Endothelial cell of umbilical vein (primary cell): ENCODE results near the gene VBP1. TPM values are rescaled to one million over a fixed set of nuclear protein-coding genes. Genes with fewer than 3 reads are reported as not detected.

Experiments used
- BruUV-seq: library from RNA; stranded (reverse); fragments of 400-500 nt; replicated peaks from 2 replicates; lab custom pipeline; 2021; lab: Mats Ljungman, UMichigan
- CTCF ChIA-PET: fragments of 300-600, 350-600 bp; sonication (Branson Sonifier 250); formaldehyde crosslinking; loops from one replicate; lab custom pipeline; 2021; ENCODE audit warnings: antibody characterized with exemption, inconsistent platforms; lab: Charles Lee
- POLR2A ChIA-PET: fragments of 300-600, 350-600 bp; sonication (Branson Sonifier 250); formaldehyde crosslinking; loops from one replicate; lab custom pipeline; 2021; ENCODE audit warnings: antibody characterized with exemption, inconsistent platforms; lab: Charles Lee
- DNase-seq: peaks from one replicate; pipeline ENCODE4 v3.0.0-alpha.2; 2011; ENCODE audit warnings: low read depth, low spot score
- FAIRE-seq: peaks from 2 replicates; lab custom pipeline; 2011; peaks lifted over from hg19 to GRCh38; lab: Jason Lieb, UNC
- H2AFZ ChIP-seq: 2 replicates; pipeline ENCODE4 v1.6.0; 2012; ENCODE audit warnings: low read depth, low read length, control low read depth, inconsistent platforms
- H3K27ac ChIP-seq: 2 replicates; pipeline ENCODE4 v1.5.1; 2011; ENCODE audit warnings: low read depth, mild to moderate bottlenecking, control low read depth, low read length, moderate library complexity; ENCODE audit not compliant: insufficient read depth
- H3K27me3 ChIP-seq, 2 experiments: 2 replicates each; pipeline versions ENCODE4 v1.6.0 to v1.6.1; 2011; ENCODE audit warnings: low read length in 2 of 2, mixed read lengths in 1 of 2; ENCODE audit not compliant: control insufficient read depth in 2 of 2, insufficient read depth in 2 of 2
- H3K36me3 ChIP-seq, 2 experiments: 2 replicates in 1 of 2; 3 replicates in 1 of 2; pipeline ENCODE4 v1.5.1; 2011; ENCODE audit warnings: low read length in 2 of 2, mild to moderate bottlenecking in 1 of 2, moderate library complexity in 1 of 2; ENCODE audit not compliant: control insufficient read depth in 2 of 2, insufficient read depth in 2 of 2; ENCODE audit errors: extremely low read depth in 1 of 2
- H3K4me1 ChIP-seq: 3 replicates; pipeline ENCODE4 v1.5.1; 2011; ENCODE audit warnings: mild to moderate bottlenecking, low read length; ENCODE audit not compliant: control insufficient read depth, insufficient read depth; ENCODE audit errors: extremely low read depth
- H3K4me2 ChIP-seq: 2 replicates; pipeline ENCODE4 v1.6.1; 2011; ENCODE audit warnings: low read length, control low read depth, mixed read lengths; ENCODE audit not compliant: insufficient read depth
- H3K4me3 ChIP-seq, 3 experiments: fragments of 200-600 bp in 1 of 3; sonication (generic), shearing (Covaris generic) in 1 of 3; replicated peaks in 1 of 3; 2 replicates each; pipeline ENCODE4 v1.5.1; 2011 to 2016; ENCODE audit warnings: control low read depth in 3 of 3, low read length in 3 of 3, mild to moderate bottlenecking in 2 of 3, inconsistent platforms in 1 of 3, low read depth in 1 of 3, moderate library complexity in 1 of 3; ENCODE audit not compliant: insufficient read depth in 1 of 3
- H3K79me2 ChIP-seq: 2 replicates; pipeline ENCODE4 v1.6.0; 2012; ENCODE audit warnings: low read length, inconsistent platforms; ENCODE audit not compliant: control insufficient read depth, insufficient read depth
- H3K9ac ChIP-seq: replicated peaks from 2 replicates; pipeline ENCODE3; 2011; ENCODE audit warnings: low read length, control low read depth; ENCODE audit not compliant: insufficient read depth; ENCODE audit errors: extremely low read depth
- H3K9me1 ChIP-seq: replicated peaks from 3 replicates; pipeline ENCODE4 v1.6.0; 2011; ENCODE audit warnings: mild to moderate bottlenecking, low read length; ENCODE audit not compliant: control insufficient read depth, insufficient read depth; ENCODE audit errors: extremely low read depth
- H3K9me3 ChIP-seq: replicated peaks from 2 replicates; pipeline ENCODE4 v1.5.1; 2012; ENCODE audit warnings: low read length, inconsistent platforms; ENCODE audit not compliant: control insufficient read depth, insufficient read depth
- H4K20me1 ChIP-seq: replicated peaks from 2 replicates; pipeline ENCODE3; 2011; ENCODE audit warnings: mild to moderate bottlenecking, low read length; ENCODE audit not compliant: control insufficient read depth, insufficient read depth; ENCODE audit errors: extremely low read depth
- EZH2 ChIP-seq: IDR thresholded peaks from 2 replicates; pipeline ENCODE4 v1.6.1; 2012; ENCODE audit warnings: borderline replicate concordance, low read depth, mild to moderate bottlenecking, moderate library complexity, low read length, inconsistent platforms; ENCODE audit not compliant: severe bottlenecking
- FOS ChIP-seq: IDR thresholded peaks from 2 replicates; pipeline ENCODE4 v1.6.1; 2011; ENCODE audit warnings: mild to moderate bottlenecking, low read length, moderate library complexity, borderline replicate concordance; ENCODE audit not compliant: insufficient read depth
- GATA2 ChIP-seq: IDR thresholded peaks from 2 replicates; pipeline ENCODE4 v1.7.0; 2011; ENCODE audit warnings: low read depth, mild to moderate bottlenecking, moderate library complexity, mixed read lengths, low read length; ENCODE audit not compliant: insufficient read length, insufficient read depth
- JUN ChIP-seq: IDR thresholded peaks from 2 replicates; pipeline ENCODE4 v1.6.1; 2011; ENCODE audit warnings: borderline replicate concordance, low read depth; ENCODE audit not compliant: insufficient read length, insufficient read depth
- MAX ChIP-seq: IDR thresholded peaks from 2 replicates; pipeline ENCODE4 v1.6.1; 2011; ENCODE audit not compliant: insufficient read depth, insufficient read length
- MYC ChIP-seq: IDR thresholded peaks from one replicate; pipeline ENCODE4 v1.6.1; 2011; ENCODE audit warnings: mild to moderate bottlenecking, low read depth, low read length
- POLR2A ChIP-seq: IDR thresholded peaks from 2 replicates; pipeline ENCODE4 v1.6.1; 2012; ENCODE audit warnings: low read depth, mild to moderate bottlenecking, control low read depth, low read length
- POLR2AphosphoS5 ChIP-seq: IDR thresholded peaks from 2 replicates; pipeline ENCODE4 v1.6.1; 2012; ENCODE audit warnings: low read depth, mild to moderate bottlenecking, control low read depth, low read length, moderate library complexity; ENCODE audit not compliant: insufficient read depth
- dilution Hi-C: fragments of 300-500 bp; cut with MboI; formaldehyde crosslinking; loops from one replicate; pipeline ENCODE4 v1.15.0; 2019; ENCODE audit warnings: low sequenced_read_pairs; ENCODE audit not compliant: extremely low pct_ligation_motif_present
- intact Hi-C: fragments of 100-400 bp; cut with micrococcal nuclease; formaldehyde crosslinking; loops from one replicate; pipeline ENCODE4 v1.10.0; 2022
- polyA plus RNA-seq, 4 experiments: library from polyadenylated mRNA; depleted of rRNA in 3 of 4; stranded (reverse) in 3 of 4; unstranded in 1 of 4; fragments of >200 nt; gene quantifications; 2 replicates each; pipeline versions ENCODE4 v1.2.1 to v1.2.3, GENCODE V29; 2011 to 2012; ENCODE audit warnings: missing spikeins in 1 of 4
- total RNA-seq: library from RNA; stranded (reverse); gene quantifications from 2 replicates; pipeline ENCODE4 v1.2.3, GENCODE V29; 2021
- TF ChIP-seq, protein P1 (sequence below), 2 donors: IDR thresholded peaks; 1 replicate in 1 of 2; 2 replicates in 1 of 2; pipeline ENCODE4 v1.5.1; 2011; ENCODE audit warnings: low read length in 2 of 2, mild to moderate bottlenecking in 2 of 2, moderate library complexity in 2 of 2, control low read depth in 1 of 2, inconsistent platforms in 1 of 2, low read depth in 1 of 2; ENCODE audit not compliant: insufficient read depth in 1 of 2; ENCODE audit errors: extremely low read depth in 1 of 2

VBP1 gene
- total and polyA plus RNA-seq, 2 donors (not counting 3 experiments of a cell fraction or from before 2014, with no cell fraction given) = 17.3 to 51.5 TPM

DNA sequence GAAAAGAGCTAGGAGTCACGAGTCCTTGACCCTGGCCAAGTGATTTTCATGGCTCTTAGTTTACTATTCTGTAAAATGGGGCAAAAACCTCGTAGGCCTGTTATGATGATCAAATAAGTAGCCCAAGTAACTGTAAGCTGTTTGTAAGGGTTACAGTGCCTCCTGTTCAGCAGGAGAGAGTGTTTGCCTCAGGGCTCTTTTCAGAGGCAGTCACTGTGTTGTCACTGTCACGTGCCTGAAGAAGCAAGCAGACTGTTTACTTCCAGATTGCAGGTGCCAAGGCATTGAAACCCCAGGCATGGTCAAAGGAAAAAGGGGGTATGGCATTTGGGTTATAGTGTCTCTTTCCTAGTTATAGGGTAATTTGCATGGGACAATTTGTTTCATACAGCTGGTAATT is 43.5 kb downstream of the VBP1 start:
- BruUV-seq = no TSS peak
- Histone ChIP-seq H2AFZ (no peak overlapping the region), H3K4me2 (no peak overlapping the region), H3K79me2 (no peaks in the 10 kb centered on the region), H3K27me3 (peaks cover 3 to 4% of the 10 kb centered on the region in 2 experiments), H3K9me3 (no peaks in the 10 kb centered on the region), H3K4me3 (no peak overlapping the region), H4K20me1 (no peaks in the 10 kb centered on the region), H3K27ac (no peak overlapping the region), H3K9me1 (no peaks in the 10 kb centered on the region), H3K9ac (no peak overlapping the region), H3K4me1 (no peaks in the 10 kb centered on the region), H3K36me3 (no peaks in the 10 kb centered on the region)
- dilution Hi-C loops = no loop called here
- POLR2A ChIA-PET = no interaction called here
- DNase-seq (no peak), FAIRE-seq (no peak)
- intact Hi-C loops = no loop called here
- TF ChIP-seq GATA2 (no peak), EZH2 (no peak), MYC (no peak), MAX (no peak), JUN (no peak), POLR2A (no peak), POLR2AphosphoS5 (no peak), FOS (no peak)
- TF ChIP-seq, protein P1, sequence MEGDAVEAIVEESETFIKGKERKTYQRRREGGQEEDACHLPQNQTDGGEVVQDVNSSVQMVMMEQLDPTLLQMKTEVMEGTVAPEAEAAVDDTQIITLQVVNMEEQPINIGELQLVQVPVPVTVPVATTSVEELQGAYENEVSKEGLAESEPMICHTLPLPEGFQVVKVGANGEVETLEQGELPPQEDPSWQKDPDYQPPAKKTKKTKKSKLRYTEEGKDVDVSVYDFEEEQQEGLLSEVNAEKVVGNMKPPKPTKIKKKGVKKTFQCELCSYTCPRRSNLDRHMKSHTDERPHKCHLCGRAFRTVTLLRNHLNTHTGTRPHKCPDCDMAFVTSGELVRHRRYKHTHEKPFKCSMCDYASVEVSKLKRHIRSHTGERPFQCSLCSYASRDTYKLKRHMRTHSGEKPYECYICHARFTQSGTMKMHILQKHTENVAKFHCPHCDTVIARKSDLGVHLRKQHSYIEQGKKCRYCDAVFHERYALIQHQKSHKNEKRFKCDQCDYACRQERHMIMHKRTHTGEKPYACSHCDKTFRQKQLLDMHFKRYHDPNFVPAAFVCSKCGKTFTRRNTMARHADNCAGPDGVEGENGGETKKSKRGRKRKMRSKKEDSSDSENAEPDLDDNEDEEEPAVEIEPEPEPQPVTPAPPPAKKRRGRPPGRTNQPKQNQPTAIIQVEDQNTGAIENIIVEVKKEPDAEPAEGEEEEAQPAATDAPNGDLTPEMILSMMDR (IDR thresholded peaks at IDR 0.05; ENCODE audit: extremely low read depth in 1 of 2, insufficient read depth in 1 of 2, low read depth in 1 of 2, low read length in 2 of 2) = no peak
- CTCF ChIA-PET = no interaction called here
